HG02798 (cell line): ENCODE measurements around the gene C15orf39.
"Not testable (repeated sequence)": the region's sequence is repeated elsewhere in the genome, so short reads cannot be mapped to it uniquely, and the experiment has no call there.

Experiments
- ATAC-seq: cut with Tn5 transposase; IDR thresholded peaks from one replicate; pipeline ENCODE4 v1.9.1; 2021; ENCODE audit warnings: mild to moderate bottlenecking; ENCODE audit not compliant: unreplicated experiment, poor library complexity

Gene C15orf39

GRCh38 chr15:75229191-75230015 lies 27.7 kb downstream of the C15orf39 start:
- ATAC-seq: no peak

GRCh38 chr15:75230016-75230343 lies 28.3 kb downstream of the C15orf39 start:
- ATAC-seq: no peak

- ATAC-seq: no peak
Measured at GRCh38 chr15:75230551-75231371, 29.1 kb downstream of the C15orf39 start.

GRCh38 chr15:75231836-75232235 lies 30.2 kb downstream of the C15orf39 start:
- ATAC-seq: no peak

GRCh38 chr15:75232252-75232813 lies 30.7 kb downstream of the C15orf39 start:
- ATAC-seq: no peak

GRCh38 chr15:75232826-75233503 lies 31.3 kb downstream of the C15orf39 start:
- no peak for ATAC-seq

DNA sequence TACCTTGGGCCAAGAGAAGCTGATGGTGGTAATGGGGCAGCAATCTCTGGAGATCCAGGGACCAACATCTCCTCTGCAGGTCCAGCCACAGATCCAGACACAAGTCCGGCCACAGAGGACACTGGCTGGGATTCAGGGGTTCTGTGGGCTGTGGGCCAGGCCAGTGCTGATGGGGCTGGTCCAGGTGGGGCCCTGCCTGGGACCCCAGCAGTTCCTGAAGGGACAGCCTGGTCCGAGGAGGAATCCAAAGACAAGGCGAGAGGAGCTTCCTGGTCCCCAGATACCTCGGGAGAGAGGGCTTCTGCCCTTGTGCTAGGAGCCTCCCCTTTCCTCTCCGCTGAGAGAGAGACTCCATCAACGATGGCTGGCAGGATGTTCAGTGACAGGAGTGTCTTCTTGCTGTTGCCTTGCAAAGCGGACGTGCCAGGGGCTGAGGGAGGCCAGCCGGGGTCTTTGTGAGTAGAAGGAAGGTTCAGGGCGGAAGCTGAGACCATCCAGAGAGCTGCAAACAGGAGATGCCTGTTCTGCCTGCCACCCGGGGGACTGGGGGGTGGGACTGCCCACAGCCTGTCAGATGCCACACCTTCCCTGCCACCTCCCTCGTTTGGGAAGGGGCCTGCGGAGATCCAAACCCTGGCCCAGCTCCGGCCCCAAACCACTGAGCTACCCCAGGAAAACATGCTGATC lies 32.0 kb downstream of the C15orf39 start:
- ATAC-seq: no peak

GRCh38 chr15:75234191-75234810 lies 32.6 kb downstream of the C15orf39 start:
- ATAC-seq: no peak

- ATAC-seq: no peak
Measured at GRCh38 chr15:75235051-75235673, 33.5 kb downstream of the C15orf39 start.

DNA sequence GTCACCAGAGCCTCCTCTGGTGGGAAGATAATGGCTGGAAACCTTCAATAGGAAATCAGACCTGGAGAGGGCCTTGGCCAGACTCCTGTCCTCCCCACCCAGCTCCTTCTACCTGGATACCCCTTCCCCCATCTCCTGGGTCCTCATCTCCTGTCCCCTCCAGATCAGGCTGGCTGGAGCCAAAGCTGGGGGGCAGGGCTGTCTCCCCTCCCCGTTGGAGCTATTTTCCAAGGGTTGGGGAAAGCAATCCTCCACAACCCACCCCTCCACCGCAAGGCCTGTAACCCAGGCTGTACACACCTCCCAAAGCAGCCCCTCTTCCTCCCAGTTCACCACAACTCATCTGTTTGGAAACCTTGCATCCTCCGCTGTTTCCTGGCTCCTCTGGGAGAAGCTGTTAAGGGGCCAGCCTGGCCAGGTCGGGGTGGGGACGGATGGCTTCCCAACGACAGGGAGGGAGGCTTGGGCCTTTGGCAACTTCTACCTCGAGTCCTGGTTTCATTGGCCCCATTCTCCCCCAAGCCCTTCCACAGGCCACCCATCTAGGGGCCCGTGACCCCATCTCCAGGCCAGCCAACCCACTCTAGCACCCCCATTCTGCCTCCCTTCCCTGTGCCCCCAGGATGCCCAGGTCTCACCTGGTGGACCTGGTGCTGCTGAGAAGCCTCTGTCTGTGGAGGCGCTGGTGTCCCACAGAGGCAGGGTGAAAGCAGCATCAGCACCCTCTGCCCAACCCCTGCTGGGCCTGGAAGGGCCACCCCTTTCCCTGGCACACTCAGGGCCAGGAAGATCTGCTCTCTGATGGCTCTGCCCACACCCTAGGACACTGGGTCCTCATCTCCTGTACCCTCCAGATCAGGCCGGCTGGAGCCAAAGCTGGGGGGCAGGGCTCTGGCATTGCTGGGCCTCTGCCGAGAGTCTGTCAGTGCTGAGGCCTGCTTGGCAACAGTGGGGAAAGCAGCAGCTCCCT lies 34.4 kb downstream of the C15orf39 start:
- ATAC-seq: no peak

GRCh38 chr15:75237316-75237982 lies 35.8 kb downstream of the C15orf39 start:
- no peak for ATAC-seq

- no peak for ATAC-seq
Measured at GRCh38 chr15:75238150-75238549, 36.5 kb downstream of the C15orf39 start.

GRCh38 chr15:75245741-75246140 lies 44.1 kb downstream of the C15orf39 start:
- not testable (repeated sequence) for ATAC-seq

DNA sequence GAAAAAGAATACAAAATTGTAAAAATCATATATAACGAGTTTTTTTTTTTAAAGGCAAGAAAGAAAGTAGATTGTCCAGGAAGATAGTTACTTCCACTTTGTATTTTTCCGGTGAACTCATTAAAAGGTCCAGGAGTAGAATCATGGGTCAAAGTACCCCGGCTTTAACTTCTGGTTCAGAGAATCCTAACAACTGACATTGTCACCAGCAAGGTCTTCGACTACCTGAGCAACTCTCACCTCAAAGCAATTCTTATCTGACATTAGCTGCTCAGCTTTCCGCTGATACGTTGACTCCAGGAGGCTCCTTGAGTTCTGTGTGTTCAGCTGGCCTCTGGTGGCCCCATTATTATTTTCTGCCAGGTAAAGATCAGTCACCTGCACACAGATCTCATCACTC lies 47.3 kb downstream of the C15orf39 start:
- ATAC-seq: not testable (repeated sequence)

DNA sequence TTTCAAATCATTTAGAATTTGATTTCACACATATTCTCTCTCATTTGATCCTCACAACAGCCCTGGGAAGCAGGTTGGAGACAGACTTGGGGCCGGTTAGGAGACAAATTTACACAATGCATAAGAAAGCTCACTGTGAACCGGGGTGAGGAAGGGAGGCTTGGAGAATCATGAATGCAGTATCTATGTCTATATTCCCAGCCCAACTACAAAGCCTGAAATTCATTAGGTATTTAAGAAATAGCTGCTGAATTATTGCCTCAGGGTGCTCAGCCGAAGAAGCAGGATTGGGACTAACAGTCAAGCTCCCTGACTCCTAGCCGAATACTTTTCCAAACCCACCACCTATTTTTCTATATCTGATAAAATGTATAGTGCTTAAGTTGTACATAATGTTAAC lies 48.0 kb downstream of the C15orf39 start:
- no peak for ATAC-seq

DNA sequence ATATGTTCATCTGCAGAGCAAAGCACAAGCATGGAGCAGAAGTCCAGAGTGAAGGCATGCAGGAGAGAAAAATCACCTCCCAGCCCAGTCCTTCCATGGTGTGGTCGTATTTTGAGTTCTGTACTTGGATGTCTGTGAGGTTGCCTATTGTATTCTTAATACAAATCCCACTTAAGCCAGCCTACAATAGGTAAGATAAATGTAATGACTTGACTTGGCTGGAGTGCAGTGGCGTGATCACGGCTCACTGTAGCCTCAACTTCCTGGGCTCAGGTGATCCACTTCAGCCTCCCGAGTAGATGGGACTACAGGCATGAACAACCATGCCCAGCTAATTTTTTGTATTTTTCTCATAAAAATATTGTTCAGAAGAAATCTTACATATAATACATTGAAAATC lies 49.7 kb downstream of the C15orf39 start:
- not testable (repeated sequence) for ATAC-seq

DNA sequence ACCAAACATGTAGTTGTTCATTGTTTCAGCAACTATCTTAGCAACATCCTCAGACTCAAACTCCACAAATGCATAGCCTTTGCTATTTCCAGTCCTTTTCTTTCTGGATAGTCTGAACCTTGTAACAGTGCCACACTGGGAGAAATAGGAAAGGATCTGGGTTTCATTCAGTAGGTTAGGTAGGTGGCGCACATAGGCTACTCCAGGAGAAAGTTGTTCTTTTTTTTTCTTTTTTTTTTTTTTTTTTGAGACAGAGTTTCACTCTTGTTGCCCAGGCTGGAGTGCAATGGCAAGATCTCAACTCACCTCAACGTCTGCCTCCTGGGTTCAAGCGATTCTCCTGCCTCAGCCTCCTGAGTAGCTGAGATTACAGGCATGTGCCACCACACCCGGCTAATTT lies 50.6 kb downstream of the C15orf39 start:
- ATAC-seq: not testable (repeated sequence)

- not testable (repeated sequence) for ATAC-seq
Measured at GRCh38 chr15:75258034-75258433, 56.4 kb downstream of the C15orf39 start, which contains the start of gene GOLGA6C. GOLGA6C (plus strand) TSS chr15:75258334; CDS start chr15:75258599, 265 bp downstream.
